PFSK-1 (cell line): ENCODE measurements around the gene PHOSPHO1.

Experiments used
- FOXP2 ChIP-seq: optimal IDR thresholded peaks from 2 replicates; pipeline ENCODE3; 2011; ENCODE audit warnings: borderline replicate concordance, control low read depth, inconsistent platforms; ENCODE audit not compliant: insufficient read depth; ENCODE audit errors: extremely low read length, extremely low read depth
- POLR2AphosphoS5 ChIP-seq: IDR thresholded peaks from 2 replicates; pipeline ENCODE4 v1.6.1; 2012; ENCODE audit warnings: low read depth, mild to moderate bottlenecking, control low read depth, low read length, moderate library complexity
- REST ChIP-seq, 2 experiments: IDR thresholded peaks; 2 replicates each; pipeline versions ENCODE4 v1.6.1 to v1.8.0; 2011 to 2012; ENCODE audit warnings: low read depth in 2 of 2, low read length in 2 of 2, control low read depth in 1 of 2, inconsistent platforms in 1 of 2, mild to moderate bottlenecking in 1 of 2, moderate library complexity in 1 of 2; ENCODE audit not compliant: insufficient read depth in 1 of 2
- SIN3A ChIP-seq: IDR thresholded peaks from 2 replicates; pipeline ENCODE4 v1.6.1; 2012; ENCODE audit warnings: mild to moderate bottlenecking, low read length, moderate library complexity, borderline replicate concordance; ENCODE audit not compliant: insufficient read depth
- TAF1 ChIP-seq: IDR thresholded peaks from 2 replicates; pipeline ENCODE4 v1.6.1; 2012; ENCODE audit warnings: low read length, control low read depth, borderline replicate concordance; ENCODE audit not compliant: insufficient read depth

Gene PHOSPHO1

GRCh38 chr17:49244839-49245238 is 14.3 kb upstream of the PHOSPHO1 start:
- TF ChIP-seq SIN3A (no peak), POLR2AphosphoS5 (no peak), REST (IDR thresholded peaks at IDR 0.05; ENCODE audit: insufficient read depth in 1 of 2, low read depth in 2 of 2, low read length in 2 of 2) (no peak), FOXP2 (no peak)

GRCh38 chr17:49242813-49243212 is 12.2 kb upstream of the PHOSPHO1 start:
- TF ChIP-seq TAF1 (no peak), FOXP2 (no peak), POLR2AphosphoS5 (no peak), REST (IDR thresholded peaks at IDR 0.05; ENCODE audit: insufficient read depth in 1 of 2, low read depth in 2 of 2, low read length in 2 of 2) (no peak), SIN3A (no peak)

GRCh38 chr17:49241692-49242397 is 11.3 kb upstream of the PHOSPHO1 start:
- TF ChIP-seq FOXP2 (no peak), POLR2AphosphoS5 (no peak), TAF1 (no peak), REST (IDR thresholded peaks at IDR 0.05; ENCODE audit: insufficient read depth in 1 of 2, low read depth in 2 of 2, low read length in 2 of 2) (no peak), SIN3A (no peak)

- TF ChIP-seq POLR2AphosphoS5 (no peak), FOXP2 (no peak), REST (IDR thresholded peaks at IDR 0.05; ENCODE audit: insufficient read depth in 1 of 2, low read depth in 2 of 2, low read length in 2 of 2) (no peak), TAF1 (no peak), SIN3A (no peak)
Measured at GRCh38 chr17:49241040-49241439, 10.5 kb upstream of the PHOSPHO1 start.
